ENCODE data around the gene TAS2R19. TPM values are rescaled to one million over a fixed set of nuclear protein-coding genes. Genes with fewer than 3 reads are reported as not detected.

TAS2R19 gene
- total and polyA plus RNA-seq, 8 donors = 0.30 to 21.8 (median 6.6) TPM; not detected in 4

DNA sequence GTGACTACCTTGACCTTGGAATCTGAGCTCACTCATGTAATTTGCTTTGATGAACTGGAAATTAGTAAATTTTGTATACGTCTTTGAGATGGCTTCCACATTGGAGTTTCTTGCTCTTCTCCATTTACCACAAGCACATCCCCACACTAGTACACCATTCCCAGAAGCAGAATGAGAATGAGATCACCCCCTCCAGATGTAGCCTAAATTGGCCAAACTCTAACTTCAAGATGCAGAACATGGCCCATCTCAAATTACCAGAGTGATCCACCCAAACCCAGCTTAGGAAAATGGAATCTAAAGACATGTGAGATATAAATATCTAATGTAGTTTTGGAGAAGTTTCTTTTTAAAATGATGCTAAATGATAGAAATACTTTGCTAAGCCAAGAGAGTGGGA, 14.8 kb downstream of the TAS2R19 start:
- H3K27ac ChIP-seq = no peak overlapping the region
- H3K4me1 ChIP-seq = no peaks in the 10 kb centered on the region
- no peaks in the 10 kb centered on the region for H3K27me3 ChIP-seq
- H3K4me3 ChIP-seq = no peak overlapping the region
- no peaks in the 10 kb centered on the region for H3K36me3 ChIP-seq
- no peaks in the 10 kb centered on the region for H3K9me3 ChIP-seq
- 97 to 100% (median 100%) methylated on average over 1 of the region's 1 CpG for WGBS, 5 donors
- no peak for DNase-seq
- intact Hi-C loops (cut with DNase I; ENCODE audit: low total_unique reads) = no loop called here
- TF ChIP-seq POLR2A (IDR thresholded peaks at IDR 0.05) = no peak
- no peak for TF ChIP-seq POLR2AphosphoS5 (IDR thresholded peaks at IDR 0.05)
- TF ChIP-seq, protein P1, sequence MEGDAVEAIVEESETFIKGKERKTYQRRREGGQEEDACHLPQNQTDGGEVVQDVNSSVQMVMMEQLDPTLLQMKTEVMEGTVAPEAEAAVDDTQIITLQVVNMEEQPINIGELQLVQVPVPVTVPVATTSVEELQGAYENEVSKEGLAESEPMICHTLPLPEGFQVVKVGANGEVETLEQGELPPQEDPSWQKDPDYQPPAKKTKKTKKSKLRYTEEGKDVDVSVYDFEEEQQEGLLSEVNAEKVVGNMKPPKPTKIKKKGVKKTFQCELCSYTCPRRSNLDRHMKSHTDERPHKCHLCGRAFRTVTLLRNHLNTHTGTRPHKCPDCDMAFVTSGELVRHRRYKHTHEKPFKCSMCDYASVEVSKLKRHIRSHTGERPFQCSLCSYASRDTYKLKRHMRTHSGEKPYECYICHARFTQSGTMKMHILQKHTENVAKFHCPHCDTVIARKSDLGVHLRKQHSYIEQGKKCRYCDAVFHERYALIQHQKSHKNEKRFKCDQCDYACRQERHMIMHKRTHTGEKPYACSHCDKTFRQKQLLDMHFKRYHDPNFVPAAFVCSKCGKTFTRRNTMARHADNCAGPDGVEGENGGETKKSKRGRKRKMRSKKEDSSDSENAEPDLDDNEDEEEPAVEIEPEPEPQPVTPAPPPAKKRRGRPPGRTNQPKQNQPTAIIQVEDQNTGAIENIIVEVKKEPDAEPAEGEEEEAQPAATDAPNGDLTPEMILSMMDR (IDR thresholded peaks at IDR 0.05) = no peak
- TF ChIP-seq EP300 (IDR thresholded peaks at IDR 0.05) = no peak

DNA sequence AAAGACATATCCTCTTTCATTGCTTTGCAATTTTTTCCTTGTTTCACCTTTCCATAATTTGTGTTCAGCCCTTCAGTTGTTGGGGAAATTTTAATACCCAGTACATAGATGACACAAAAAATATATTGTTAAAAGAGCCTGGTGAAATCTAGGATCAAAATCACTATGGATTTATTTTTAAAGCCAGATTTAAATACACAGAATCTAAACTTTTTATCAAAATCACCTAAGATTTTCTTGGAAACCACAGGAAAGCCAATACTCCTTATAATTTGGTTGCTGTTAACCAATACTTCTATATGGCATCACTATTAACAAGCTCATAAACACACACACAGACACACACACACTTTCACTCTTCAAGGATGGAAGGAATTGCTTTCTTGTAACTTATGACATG, 24.2 kb downstream of the TAS2R19 start, which contains the start of gene TAS2R20:
TSS of gene TAS2R20 (minus strand) at position 101 of the 400 bp plus-strand sequence. CDS start 429 bp downstream, outside the sequence.
- Histone ChIP-seq H3K27ac (no peak within 1 kb of the TSS), H3K27me3 (no peaks in the 10 kb centered on the region), H3K4me3 (no peak within 1 kb of the TSS), H3K4me1 (no peaks in the 10 kb centered on the region), H3K36me3 (peaks cover 0 to 9% (median 5%) of the 10 kb centered on the region in 4 donors), H3K9me3 (no peaks in the 10 kb centered on the region)
- TF ChIP-seq POLR2A (IDR thresholded peaks at IDR 0.05) (no peak), EP300 (IDR thresholded peaks at IDR 0.05) (no peak), POLR2AphosphoS5 (IDR thresholded peaks at IDR 0.05) (no peak)
- TF ChIP-seq, protein P1 (IDR thresholded peaks at IDR 0.05) = no peak
- intact Hi-C loops (cut with DNase I; ENCODE audit: low total_unique reads) = no loop called here
- DNase-seq = no peak

DNA sequence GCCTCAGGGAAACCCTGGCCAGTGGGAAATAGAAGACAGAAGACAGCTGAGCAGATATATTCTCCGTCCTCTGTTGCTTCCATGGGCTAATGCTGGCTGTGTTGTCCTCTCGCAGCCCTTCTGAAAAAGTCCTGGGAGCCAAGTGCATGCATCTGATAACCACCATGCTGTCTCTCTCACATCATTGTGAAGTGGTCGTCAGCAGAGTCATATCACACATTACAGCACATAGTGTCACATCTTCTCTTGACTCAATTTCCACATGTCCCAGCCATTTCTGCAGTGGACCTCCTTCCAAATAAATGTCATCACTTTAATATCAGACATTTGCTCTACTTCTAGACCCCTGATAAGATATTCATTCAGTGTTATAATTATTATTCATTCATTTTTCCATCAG, 28.1 kb downstream of the TAS2R19 start:
- WGBS, 5 donors = 89 to 96% (median 94%) methylated on average over 3 of the region's 3 CpGs
- TF ChIP-seq, protein P1 (IDR thresholded peaks at IDR 0.05) = no peak
- no peak for TF ChIP-seq POLR2A (IDR thresholded peaks at IDR 0.05)
- TF ChIP-seq EP300 (IDR thresholded peaks at IDR 0.05) = no peak
- no peak for TF ChIP-seq POLR2AphosphoS5 (IDR thresholded peaks at IDR 0.05)
- no peaks in the 10 kb centered on the region for H3K27me3 ChIP-seq
- DNase-seq = no peak
- H3K27ac ChIP-seq = no peak overlapping the region
- peaks cover 0 to 10% (median 0%) of the 10 kb centered on the region in 4 donors for H3K9me3 ChIP-seq
- H3K4me3 ChIP-seq = no peak overlapping the region
- intact Hi-C loops (cut with DNase I; ENCODE audit: low total_unique reads) = no loop called here
- peaks cover 0 to 9% (median 5%) of the 10 kb centered on the region in 4 donors for H3K36me3 ChIP-seq
- H3K4me1 ChIP-seq = no peaks in the 10 kb centered on the region

DNA sequence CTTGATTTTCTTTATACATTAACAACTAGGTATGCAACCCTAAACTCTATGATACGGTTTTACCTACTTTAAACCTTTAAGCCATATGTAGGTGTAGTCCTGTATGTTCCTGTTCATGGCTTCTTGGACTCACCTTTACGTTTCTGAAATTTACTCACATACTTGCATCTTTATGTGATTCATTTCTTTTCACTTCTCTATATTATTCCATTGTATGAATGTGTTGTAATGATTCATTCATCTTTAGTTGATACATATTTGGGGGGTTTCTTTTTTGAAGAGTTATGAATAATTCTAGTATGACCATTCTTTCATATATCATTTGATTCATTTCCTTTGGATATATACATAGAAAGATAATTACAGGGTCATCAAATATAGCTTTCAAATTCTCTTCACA, 33.3 kb downstream of the TAS2R19 start:
- peaks cover 0 to 10% (median 0%) of the 10 kb centered on the region in 4 donors for H3K9me3 ChIP-seq
- TF ChIP-seq, protein P1 (IDR thresholded peaks at IDR 0.05) = no peak
- no peak for TF ChIP-seq POLR2A (IDR thresholded peaks at IDR 0.05)
- H3K36me3 ChIP-seq = peaks cover 0 to 6% (median 2%) of the 10 kb centered on the region in 4 donors
- H3K27ac ChIP-seq = no peak overlapping the region
- no peak for DNase-seq
- H3K4me3 ChIP-seq = no peak overlapping the region
- H3K27me3 ChIP-seq = no peaks in the 10 kb centered on the region
- H3K4me1 ChIP-seq = no peaks in the 10 kb centered on the region
- 93 to 100% (median 96%) methylated on average over 2 of the region's 2 CpGs for WGBS, 5 donors
- intact Hi-C loops (cut with DNase I; ENCODE audit: low total_unique reads) = no loop called here

All from stomach (tissue), 9 donors.